DND-41 (cell line): Measurements from ENCODE around the gene TNFRSF19.

Experiments
- EZH2 ChIP-seq: IDR thresholded peaks from 3 replicates; pipeline ENCODE4 v1.6.1; 2012; ENCODE audit warnings: borderline replicate concordance, low read depth, mild to moderate bottlenecking, moderate library complexity, low read length, inconsistent platforms; ENCODE audit not compliant: severe bottlenecking
- TF ChIP-seq, protein P1 (sequence below): IDR thresholded peaks from 2 replicates; pipeline ENCODE4 v1.5.1; 2012; ENCODE audit warnings: borderline replicate concordance, low read length, moderate library complexity, mild to moderate bottlenecking; ENCODE audit not compliant: poor library complexity, severe bottlenecking; ENCODE audit errors: extremely low read depth

- TF ChIP-seq, protein P1, sequence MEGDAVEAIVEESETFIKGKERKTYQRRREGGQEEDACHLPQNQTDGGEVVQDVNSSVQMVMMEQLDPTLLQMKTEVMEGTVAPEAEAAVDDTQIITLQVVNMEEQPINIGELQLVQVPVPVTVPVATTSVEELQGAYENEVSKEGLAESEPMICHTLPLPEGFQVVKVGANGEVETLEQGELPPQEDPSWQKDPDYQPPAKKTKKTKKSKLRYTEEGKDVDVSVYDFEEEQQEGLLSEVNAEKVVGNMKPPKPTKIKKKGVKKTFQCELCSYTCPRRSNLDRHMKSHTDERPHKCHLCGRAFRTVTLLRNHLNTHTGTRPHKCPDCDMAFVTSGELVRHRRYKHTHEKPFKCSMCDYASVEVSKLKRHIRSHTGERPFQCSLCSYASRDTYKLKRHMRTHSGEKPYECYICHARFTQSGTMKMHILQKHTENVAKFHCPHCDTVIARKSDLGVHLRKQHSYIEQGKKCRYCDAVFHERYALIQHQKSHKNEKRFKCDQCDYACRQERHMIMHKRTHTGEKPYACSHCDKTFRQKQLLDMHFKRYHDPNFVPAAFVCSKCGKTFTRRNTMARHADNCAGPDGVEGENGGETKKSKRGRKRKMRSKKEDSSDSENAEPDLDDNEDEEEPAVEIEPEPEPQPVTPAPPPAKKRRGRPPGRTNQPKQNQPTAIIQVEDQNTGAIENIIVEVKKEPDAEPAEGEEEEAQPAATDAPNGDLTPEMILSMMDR: no peak
- no peak for TF ChIP-seq EZH2
These were observed 88.8 kb downstream of the TNFRSF19 start for GRCh38 chr13:23658929-23659541.
